Embryonic facial prominence (tissue), 1 donor: Measurements from ENCODE around the gene NFIA.

ENCODE experiments used
- DNase-seq: peaks from one replicate; pipeline ENCODE4 v3.0.0-alpha.2; 2016; ENCODE audit errors: extremely low spot score

Gene NFIA

GRCh38 chr1:61368876-61369275, 286.5 kb downstream of the NFIA start:
- DNase-seq = no peak

GRCh38 chr1:61370177-61370912, 288.0 kb downstream of the NFIA start:
- no peak for DNase-seq

- DNase-seq = no peak
Observed at GRCh38 chr1:61370913-61371279, 288.5 kb downstream of the NFIA start.

GRCh38 chr1:61372944-61373343, 290.6 kb downstream of the NFIA start:
- no peak for DNase-seq

- DNase-seq = no peak
Observed at GRCh38 chr1:61374156-61374555, 291.8 kb downstream of the NFIA start.

- no peak for DNase-seq
Observed at GRCh38 chr1:61375082-61375880, 292.9 kb downstream of the NFIA start.

- DNase-seq = no peak
Observed at GRCh38 chr1:61376151-61376550, 293.8 kb downstream of the NFIA start.

- no peak for DNase-seq
Observed at GRCh38 chr1:61377242-61377958, 295.0 kb downstream of the NFIA start.

GRCh38 chr1:61378494-61379180, 296.3 kb downstream of the NFIA start:
- DNase-seq = no peak

- DNase-seq = no peak
Observed at GRCh38 chr1:61379693-61380092, 297.3 kb downstream of the NFIA start.

GRCh38 chr1:61380561-61380960, 298.2 kb downstream of the NFIA start:
- DNase-seq = no peak

- no peak for DNase-seq
Observed at GRCh38 chr1:61386323-61386722, 304.0 kb downstream of the NFIA start.

- DNase-seq = no peak
Observed at GRCh38 chr1:61386770-61387169, 304.4 kb downstream of the NFIA start.

- no peak for DNase-seq
Observed at GRCh38 chr1:61387829-61388228, 305.5 kb downstream of the NFIA start.

- no peak for DNase-seq
Observed at GRCh38 chr1:61388566-61388965, 306.2 kb downstream of the NFIA start.

GRCh38 chr1:61389194-61389925, 307.0 kb downstream of the NFIA start:
- no peak for DNase-seq

- DNase-seq = no peak
Observed at GRCh38 chr1:61389926-61390845, 307.8 kb downstream of the NFIA start.

GRCh38 chr1:61391730-61392129, 309.4 kb downstream of the NFIA start:
- DNase-seq = no peak

GRCh38 chr1:61392409-61393242, 310.3 kb downstream of the NFIA start:
- no peak for DNase-seq
